HG03457 (cell line): ENCODE measurements around the gene IL2RG.

Experiments
- ATAC-seq: cut with Tn5 transposase; IDR thresholded peaks from one replicate; pipeline ENCODE4 v1.9.1; 2021; ENCODE audit warnings: moderate number of reproducible peaks; ENCODE audit not compliant: unreplicated experiment

The IL2RG gene

GRCh38 chrX:71081330-71082123, 29.9 kb downstream of the IL2RG start:
- ATAC-seq = no peak

- ATAC-seq = no peak
Measured at GRCh38 chrX:71070531-71070930, 40.8 kb downstream of the IL2RG start.

- peak; percentile 90 for ATAC-seq
Measured at GRCh38 chrX:71068044-71068918, 43.1 kb downstream of the IL2RG start, which contains the start of gene SNX12. TSS of gene SNX12 (minus strand) at chrX:71068334. CDS start at chrX:71068306, 28 bp downstream.

- no peak for ATAC-seq
Measured at GRCh38 chrX:71067712-71068043, 43.7 kb downstream of the IL2RG start.

GRCh38 chrX:71067089-71067488, 44.3 kb downstream of the IL2RG start:
- no peak for ATAC-seq

- no peak for ATAC-seq
Measured at GRCh38 chrX:71060127-71060526, 51.2 kb downstream of the IL2RG start.

- ATAC-seq = no peak
Measured at GRCh38 chrX:71057848-71058530, 53.4 kb downstream of the IL2RG start.
